Endothelial cell of umbilical vein (primary cell): ENCODE data around the gene OXLD1.

Source experiments
- EZH2 ChIP-seq: IDR thresholded peaks from 2 replicates; pipeline ENCODE4 v1.6.1; 2012; ENCODE audit warnings: borderline replicate concordance, low read depth, mild to moderate bottlenecking, moderate library complexity, low read length, inconsistent platforms; ENCODE audit not compliant: severe bottlenecking
- POLR2A ChIP-seq: IDR thresholded peaks from 2 replicates; pipeline ENCODE4 v1.6.1; 2012; ENCODE audit warnings: low read depth, mild to moderate bottlenecking, control low read depth, low read length
- TF ChIP-seq, protein P1 (sequence below), 2 donors: IDR thresholded peaks; 1 replicate in 1 of 2; 2 replicates in 1 of 2; pipeline ENCODE4 v1.5.1; 2011; ENCODE audit warnings: low read length in 2 of 2, mild to moderate bottlenecking in 2 of 2, moderate library complexity in 2 of 2, control low read depth in 1 of 2, inconsistent platforms in 1 of 2, low read depth in 1 of 2; ENCODE audit not compliant: insufficient read depth in 1 of 2; ENCODE audit errors: extremely low read depth in 1 of 2

DNA sequence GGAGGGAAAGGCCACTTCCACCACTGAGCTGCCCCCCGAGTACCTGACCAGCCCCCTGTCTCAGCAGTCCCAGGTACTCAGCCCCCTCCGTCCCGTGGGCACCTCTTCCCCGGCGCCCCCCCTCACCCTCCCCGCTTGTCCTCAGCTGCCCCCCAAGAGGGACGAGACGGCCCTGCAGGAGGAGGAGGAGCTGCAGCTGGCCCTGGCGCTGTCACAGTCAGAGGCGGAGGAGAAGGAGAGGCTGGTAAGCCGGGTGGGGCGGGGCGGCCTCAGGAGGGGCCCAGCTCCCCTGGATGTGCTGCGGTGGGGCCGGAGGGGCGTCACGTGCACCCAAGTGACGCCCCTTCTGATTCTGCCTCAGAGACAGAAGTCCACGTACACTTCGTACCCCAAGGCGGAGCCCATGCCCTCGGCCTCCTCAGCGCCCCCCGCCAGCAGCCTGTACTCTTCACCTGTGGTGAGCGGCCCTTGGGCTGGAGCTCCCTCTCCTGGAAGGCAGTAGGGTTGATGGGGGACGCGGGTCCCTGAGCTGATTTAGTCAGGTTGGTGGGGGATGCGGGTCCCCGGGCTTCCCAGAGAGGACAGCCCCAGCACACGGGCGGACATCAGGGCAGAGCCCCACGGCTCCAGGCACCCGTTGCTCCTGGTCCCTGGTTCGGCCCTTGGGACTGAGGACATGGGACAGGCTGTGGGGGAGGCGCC is 27.3 kb upstream of the OXLD1 start:
- TF ChIP-seq POLR2A = no peak
- TF ChIP-seq, protein P1, sequence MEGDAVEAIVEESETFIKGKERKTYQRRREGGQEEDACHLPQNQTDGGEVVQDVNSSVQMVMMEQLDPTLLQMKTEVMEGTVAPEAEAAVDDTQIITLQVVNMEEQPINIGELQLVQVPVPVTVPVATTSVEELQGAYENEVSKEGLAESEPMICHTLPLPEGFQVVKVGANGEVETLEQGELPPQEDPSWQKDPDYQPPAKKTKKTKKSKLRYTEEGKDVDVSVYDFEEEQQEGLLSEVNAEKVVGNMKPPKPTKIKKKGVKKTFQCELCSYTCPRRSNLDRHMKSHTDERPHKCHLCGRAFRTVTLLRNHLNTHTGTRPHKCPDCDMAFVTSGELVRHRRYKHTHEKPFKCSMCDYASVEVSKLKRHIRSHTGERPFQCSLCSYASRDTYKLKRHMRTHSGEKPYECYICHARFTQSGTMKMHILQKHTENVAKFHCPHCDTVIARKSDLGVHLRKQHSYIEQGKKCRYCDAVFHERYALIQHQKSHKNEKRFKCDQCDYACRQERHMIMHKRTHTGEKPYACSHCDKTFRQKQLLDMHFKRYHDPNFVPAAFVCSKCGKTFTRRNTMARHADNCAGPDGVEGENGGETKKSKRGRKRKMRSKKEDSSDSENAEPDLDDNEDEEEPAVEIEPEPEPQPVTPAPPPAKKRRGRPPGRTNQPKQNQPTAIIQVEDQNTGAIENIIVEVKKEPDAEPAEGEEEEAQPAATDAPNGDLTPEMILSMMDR (IDR thresholded peaks at IDR 0.05; ENCODE audit: extremely low read depth in 1 of 2, insufficient read depth in 1 of 2, low read depth in 1 of 2, low read length in 2 of 2) = no peak
- no peak for TF ChIP-seq EZH2
